K562 (cell line): Measurements from ENCODE around the gene ACTN4. TPM values are rescaled to one million over a fixed set of nuclear protein-coding genes. Genes with fewer than 3 reads are reported as not detected.
A peak's percentile ranks its signal among the peaks of the same experiment; 100 is the strongest.

Experiments
- ATAC-seq: fragments of 200-7000 bp; cut with Tn5 transposase; 3 replicates; pipeline ENCODE4 v1.9.1; 2020; ENCODE audit warnings: moderate library complexity
- BruUV-seq: library from RNA; stranded (reverse); fragments of 400-500 nt; replicated peaks from 2 replicates; lab custom pipeline; 2021; lab: Mats Ljungman, UMichigan
- CTCF ChIA-PET: fragments of 300-600 bp; formaldehyde crosslinking; extraction: SDS; loops from one replicate; lab custom pipeline; 2021; ENCODE audit warnings: low intra/inter-chr PET ratio; lab: Yijun Ruan, JAX
- POLR2A ChIA-PET: fragments of 300-600, 350-650 bp; sonication (Branson Sonifier 250); formaldehyde crosslinking; extraction: SDS; loops from one replicate; lab custom pipeline; 2021; ENCODE audit warnings: antibody characterized with exemption, inconsistent platforms; lab: Yijun Ruan, JAX
- DNase-seq, 4 experiments: peaks; one replicate each; pipeline versions ENCODE4 v3.0.0 to v3.0.0-alpha.2; 2011 to 2018; ENCODE audit warnings: low spot score in 3 of 4, mixed read lengths in 3 of 4; ENCODE audit errors: extremely low read depth in 1 of 4
- FAIRE-seq: peaks from 2 replicates; lab custom pipeline; 2011; peaks lifted over from hg19 to GRCh38; lab: Jason Lieb, UNC
- H2AFZ ChIP-seq: 2 replicates; pipeline ENCODE4 v1.6.0; 2011; ENCODE audit warnings: low read depth, low read length, control low read depth, inconsistent platforms
- H3K27ac ChIP-seq: fragments of 200-600 bp; 3 replicates; pipeline ENCODE4 v1.8.0; 2011; ENCODE audit warnings: low read depth, mild to moderate bottlenecking, control low read depth, inconsistent platforms, low read length, moderate library complexity, mixed read lengths; ENCODE audit errors: extremely low read depth
- H3K27me3 ChIP-seq, 2 experiments: fragments of 300-600 bp in 1 of 2; 2 replicates in 1 of 2; 3 replicates in 1 of 2; pipeline versions ENCODE4 v1.6.0 to v1.8.0; 2011; ENCODE audit warnings: inconsistent platforms in 2 of 2, low read length in 2 of 2, mild to moderate bottlenecking in 1 of 2, mixed read lengths in 1 of 2, moderate library complexity in 1 of 2; ENCODE audit not compliant: control insufficient read depth in 2 of 2, insufficient read depth in 2 of 2
- H3K36me3 ChIP-seq: fragments of 300-600 bp; 3 replicates; pipeline ENCODE4 v1.8.0; 2011; ENCODE audit warnings: mild to moderate bottlenecking, low read length, inconsistent platforms; ENCODE audit not compliant: control insufficient read depth, insufficient read depth
- H3K4me1 ChIP-seq, 2 experiments: fragments of 200-600 bp in 1 of 2; replicated peaks in 1 of 2; 2 replicates in 1 of 2; 3 replicates in 1 of 2; pipeline versions ENCODE4 v1.5.1 to v1.8.0; 2011; ENCODE audit warnings: inconsistent platforms in 2 of 2, low read length in 2 of 2, mild to moderate bottlenecking in 1 of 2, mixed read lengths in 1 of 2, moderate library complexity in 1 of 2; ENCODE audit not compliant: control insufficient read depth in 2 of 2, insufficient read depth in 2 of 2
- H3K4me2 ChIP-seq: 2 replicates; pipeline ENCODE4 v1.6.1; 2011; ENCODE audit warnings: low read length, control low read depth, inconsistent platforms, mixed read lengths; ENCODE audit not compliant: insufficient read depth
- H3K4me3 ChIP-seq: fragments of 200-600 bp; sonication (generic), shearing (Covaris generic); 2 replicates; pipeline ENCODE4 v1.5.1; 2016; ENCODE audit warnings: control low read depth, inconsistent platforms
- H3K79me2 ChIP-seq: fragments of 200-600 bp; 3 replicates; pipeline ENCODE4 v1.8.0; 2011; ENCODE audit warnings: low read length, inconsistent platforms; ENCODE audit not compliant: control insufficient read depth, insufficient read depth
- H3K9ac ChIP-seq, 2 experiments: 2 replicates each; pipeline versions ENCODE4 v1.6.0 to v1.6.1; 2011; ENCODE audit warnings: low read depth in 2 of 2, low read length in 2 of 2, control low read depth in 1 of 2, inconsistent platforms in 1 of 2, mild to moderate bottlenecking in 1 of 2, mixed read lengths in 1 of 2; ENCODE audit not compliant: insufficient read depth in 1 of 2
- H3K9me1 ChIP-seq: one replicate; pipeline ENCODE4 v1.6.0; 2011; ENCODE audit warnings: inconsistent platforms, mild to moderate bottlenecking, low read length, moderate library complexity; ENCODE audit not compliant: control insufficient read depth, insufficient read depth
- H3K9me3 ChIP-seq: replicated peaks from 2 replicates; pipeline ENCODE4 v1.5.1; 2011; ENCODE audit warnings: low read depth, low read length, inconsistent platforms; ENCODE audit not compliant: control insufficient read depth, insufficient read depth
- H4K20me1 ChIP-seq: replicated peaks from 2 replicates; pipeline ENCODE4 v1.6.1; 2011; ENCODE audit warnings: low read length, inconsistent platforms, mixed read lengths; ENCODE audit not compliant: control insufficient read depth, insufficient read depth
- BCOR ChIP-seq: fragments of 450-650 bp; IDR thresholded peaks from 2 replicates; pipeline ENCODE4 v1.6.1; 2016
- FOXP1 ChIP-seq: sonication (generic); formaldehyde crosslinking; IDR thresholded peaks from 2 replicates; pipeline ENCODE4 v1.8.0; 2022; ENCODE audit warnings: mild to moderate bottlenecking, missing genetic modification reagents
- PRMT5 ChIP-seq: sonication (generic); formaldehyde crosslinking; IDR thresholded peaks from 2 replicates; pipeline ENCODE4 v1.5.0; 2020; ENCODE audit warnings: missing genetic modification reagents
- RBM25 ChIP-seq: fragments of 200-400 bp; formaldehyde crosslinking; IDR thresholded peaks from 2 replicates; pipeline ENCODE4 v1.6.1; 2018; ENCODE audit warnings: low read length, low read depth, moderate library complexity; ENCODE audit not compliant: severe bottlenecking
- SP1 ChIP-seq: sonication (generic); formaldehyde crosslinking; IDR thresholded peaks from 2 replicates; pipeline ENCODE4 v1.8.1; 2022; ENCODE audit warnings: mild to moderate bottlenecking, missing genetic modification reagents
- ZNF121 ChIP-seq: sonication (generic); formaldehyde crosslinking; conservative IDR thresholded peaks from 2 replicates; pipeline ENCODE4 v1.8.0; 2022; ENCODE audit warnings: missing genetic modification reagents
- ZNF134 ChIP-seq: fragments of 250-450 bp; sonication (Bioruptor Pico); conservative IDR thresholded peaks from 2 replicates; pipeline ENCODE4 v1.4.0; 2020
- ZNF551 ChIP-seq: fragments of 250-450 bp; sonication (Bioruptor Pico); IDR thresholded peaks from 2 replicates; pipeline ENCODE4 v1.5.0; 2021; ENCODE audit warnings: mild to moderate bottlenecking, moderate library complexity
- WGBS: fragments of 100-300 bp; shearing (Covaris generic); methylation state at CpG from one replicate; pipeline ENCODE4 v1.1.6; 2016; ENCODE audit warnings: low coverage, mixed read lengths; ENCODE audit not compliant: insufficient coverage; ENCODE audit errors: missing lambda C conversion rate; 5-methylcytosine and 5-hydroxymethylcytosine counted together
- in situ Hi-C: fragments of 300-500 bp; cut with MboI; formaldehyde crosslinking; loops from 4 replicates; pipeline ENCODE4 v1.15.0; 2018; ENCODE audit warnings: inconsistent platforms, mixed read lengths
- intact Hi-C: fragments of 100-400 bp; cut with micrococcal nuclease; formaldehyde crosslinking; loops from 2 replicates; pipeline ENCODE4 v1.14.2; 2022
- polyA plus RNA-seq, 8 experiments: library from polyadenylated mRNA; depleted of rRNA in 4 of 8; stranded (reverse) in 5 of 8; unstranded in 3 of 8; fragments of >200 nt; fragmentation: Nextera tagmentation in 2 of 8; fragmentation: Illumina TruSeq in 1 of 8; extraction: Ambion mirVana in 2 of 8; extraction: Trizol in 1 of 8; gene quantifications; 2 replicates each; pipeline versions ENCODE4 v1.2.1 to v1.2.3, GENCODE V29; 2011 to 2014; ENCODE audit warnings: inconsistent platforms in 1 of 8, missing spikeins in 1 of 8
- total RNA-seq, 7 experiments: library from RNA; depleted of rRNA in 6 of 7; stranded (reverse); fragments of >200 nt in 6 of 7; fragmentation: Illumina TruSeq in 2 of 7; extraction: Trizol in 2 of 7; gene quantifications; 2 replicates each; pipeline versions ENCODE4 v1.2.1 to v1.2.3, GENCODE V29; 2011 to 2021; ENCODE audit warnings: low replicate concordance in 1 of 7

ACTN4 gene
- total and polyA plus RNA-seq, 9 of the 15 experiments (the other 6 are each of a cell fraction or from before 2014, with no cell fraction given) = 3.1 to 385 (median 125) TPM

GRCh38 chr19:38682195-38682867 lies 34.9 kb downstream of the ACTN4 start:
- 95% methylated on average over 9 of the region's 11 CpGs for WGBS
- DNase-seq = no peak
- Histone ChIP-seq H3K4me3 (no peak overlapping the region), H3K27ac (peak overlapping the region; percentile 98; the same call in 2 of the 3 replicates), H3K4me2 (no peak overlapping the region), H3K36me3 (peaks cover 70% of the 10 kb centered on the region)
- intact Hi-C loops = no loop called here
- TF ChIP-seq BCOR = peak; percentile 52; the same call in 1 of the 2 replicates
- 0 out of 2 replicates have a peak, but pooled peaks have one; percentile 11 for TF ChIP-seq FOXP1 (CRISPR knock-in tag)
- no peak for TF ChIP-seq PRMT5 (CRISPR knock-in tag)
- TF ChIP-seq SP1 (CRISPR knock-in tag) = 0 out of 2 replicates have a peak, but pooled peaks have one; percentile 9
- TF ChIP-seq ZNF121 (CRISPR knock-in tag) = peak; percentile 96
- peak; percentile 21 for TF ChIP-seq RBM25
- TF ChIP-seq ZNF134 (CRISPR knock-in tag) = no peak
- no peak for TF ChIP-seq ZNF551
- TF ChIP-seq, all 486 proteins: peak for 5
- ATAC-seq = no peak
- peaks cover 78 to 90% of the 10 kb centered on the region in 2 experiments for H3K4me1 ChIP-seq
- no peak for FAIRE-seq
- peaks cover 3% of the 10 kb centered on the region for H3K9me1 ChIP-seq
- no peak overlapping the region for H2AFZ ChIP-seq
- no TSS peak for BruUV-seq
- H3K27me3 ChIP-seq = no peaks in the 10 kb centered on the region
- ChIA-PET POLR2A (no interaction called here), CTCF (no interaction called here)
- peaks cover 14% of the 10 kb centered on the region; the same call in 1 of the 2 replicates for H4K20me1 ChIP-seq
- peaks cover 7% of the 10 kb centered on the region for H3K9me3 ChIP-seq
- peaks cover 100% of the 10 kb centered on the region for H3K79me2 ChIP-seq
- in situ Hi-C loops = no loop called here
- H3K9ac ChIP-seq = no peak overlapping the region
